GM12891 (cell line): ENCODE results near the gene TMEM215.

Experiments
- PAX5 ChIP-seq: IDR thresholded peaks from 2 replicates; pipeline ENCODE4 v1.6.1; 2011; ENCODE audit warnings: low read length, moderate library complexity, mild to moderate bottlenecking; ENCODE audit not compliant: insufficient read depth, severe bottlenecking
- POU2F2 ChIP-seq: IDR thresholded peaks from 2 replicates; pipeline ENCODE4 v1.6.1; 2011; ENCODE audit warnings: low read depth, mild to moderate bottlenecking, control low read depth, low read length, moderate library complexity

- no peak for TF ChIP-seq POU2F2
- TF ChIP-seq PAX5: no peak
These were observed 35.3 kb upstream of the TMEM215 start for GRCh38 chr9:32748013-32748412.
